ENCODE measurements around the gene KRTAP10-11.

GRCh38 chr21:44619886-44620285 lies 26.3 kb upstream of the KRTAP10-11 start:
- TF ChIP-seq CTCF (IDR thresholded peaks at IDR 0.05; ENCODE audit: borderline replicate concordance, extremely low read depth, low read length, poor library complexity, severe bottlenecking) (no peak), EZH2 (IDR thresholded peaks at IDR 0.05; ENCODE audit: borderline replicate concordance, low read depth, low read length, severe bottlenecking) (no peak)

All from DND-41 (cell line).